D721Med (cell line): ENCODE results near the gene RPAP3.
A peak's percentile ranks its signal among the peaks of the same experiment; 100 is the strongest.

Source experiments
- DNase-seq: peaks from one replicate; pipeline ENCODE4 v3.0.0; 2011; ENCODE audit warnings: low spot score; ENCODE audit not compliant: insufficient read length
- FAIRE-seq: peaks from 2 replicates; lab custom pipeline; 2011; peaks lifted over from hg19 to GRCh38; lab: Jason Lieb, UNC
- TF ChIP-seq, protein P1 (sequence below): IDR thresholded peaks from 2 replicates; pipeline ENCODE4 v1.5.1; 2012; ENCODE audit warnings: mild to moderate bottlenecking, control low read depth; ENCODE audit not compliant: insufficient read depth; ENCODE audit errors: missing control alignments

Gene RPAP3, protein sequence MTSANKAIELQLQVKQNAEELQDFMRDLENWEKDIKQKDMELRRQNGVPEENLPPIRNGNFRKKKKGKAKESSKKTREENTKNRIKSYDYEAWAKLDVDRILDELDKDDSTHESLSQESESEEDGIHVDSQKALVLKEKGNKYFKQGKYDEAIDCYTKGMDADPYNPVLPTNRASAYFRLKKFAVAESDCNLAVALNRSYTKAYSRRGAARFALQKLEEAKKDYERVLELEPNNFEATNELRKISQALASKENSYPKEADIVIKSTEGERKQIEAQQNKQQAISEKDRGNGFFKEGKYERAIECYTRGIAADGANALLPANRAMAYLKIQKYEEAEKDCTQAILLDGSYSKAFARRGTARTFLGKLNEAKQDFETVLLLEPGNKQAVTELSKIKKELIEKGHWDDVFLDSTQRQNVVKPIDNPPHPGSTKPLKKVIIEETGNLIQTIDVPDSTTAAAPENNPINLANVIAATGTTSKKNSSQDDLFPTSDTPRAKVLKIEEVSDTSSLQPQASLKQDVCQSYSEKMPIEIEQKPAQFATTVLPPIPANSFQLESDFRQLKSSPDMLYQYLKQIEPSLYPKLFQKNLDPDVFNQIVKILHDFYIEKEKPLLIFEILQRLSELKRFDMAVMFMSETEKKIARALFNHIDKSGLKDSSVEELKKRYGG

DNA sequence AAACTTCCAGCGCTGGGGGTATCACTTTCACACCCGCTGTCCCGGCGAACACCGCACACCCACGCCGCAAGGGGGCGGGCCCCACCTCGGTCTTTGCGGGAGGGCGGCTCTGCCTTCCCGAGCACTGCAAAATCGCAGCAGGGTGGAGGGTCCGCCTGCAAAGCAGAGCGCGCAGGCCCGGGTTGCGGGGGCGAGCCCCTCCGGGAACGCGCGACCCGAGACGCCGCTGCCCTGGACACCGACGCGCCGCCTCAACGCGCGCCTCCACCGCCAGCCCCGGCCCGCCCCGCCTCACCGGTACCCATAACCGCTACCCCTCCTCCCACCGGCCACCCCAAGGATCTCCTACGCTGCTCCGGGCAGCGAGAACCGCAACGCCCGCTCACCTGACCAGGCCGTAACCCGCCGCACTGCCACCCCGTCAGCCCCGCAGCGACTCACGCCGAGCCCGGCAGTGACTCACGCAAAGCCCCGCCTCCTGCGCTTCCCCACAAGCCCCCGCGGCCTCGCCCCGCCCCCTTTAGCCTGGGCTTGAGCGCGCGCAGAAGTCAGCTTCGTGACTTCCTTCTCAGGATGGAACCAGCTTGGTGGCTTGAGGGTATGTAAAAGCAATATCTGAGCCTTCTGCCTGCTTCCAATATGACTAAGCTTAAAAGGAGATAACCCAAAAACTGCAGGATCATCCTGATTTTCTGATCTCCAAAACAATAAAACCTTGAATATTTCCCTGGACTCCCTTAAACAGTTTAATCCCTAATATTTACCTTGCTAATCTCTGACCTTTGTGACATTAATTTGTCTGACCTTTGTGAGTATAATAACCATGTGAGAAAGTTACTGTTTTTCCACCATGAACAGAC lies at the start of gene RPAP3:
RPAP3 (minus strand) TSS at position 465 of the 860 bp plus-strand sequence. CDS start 3,190 bp downstream, outside the sequence.
- FAIRE-seq (no peak), DNase-seq (peak; percentile 63)
- TF ChIP-seq, protein P1, sequence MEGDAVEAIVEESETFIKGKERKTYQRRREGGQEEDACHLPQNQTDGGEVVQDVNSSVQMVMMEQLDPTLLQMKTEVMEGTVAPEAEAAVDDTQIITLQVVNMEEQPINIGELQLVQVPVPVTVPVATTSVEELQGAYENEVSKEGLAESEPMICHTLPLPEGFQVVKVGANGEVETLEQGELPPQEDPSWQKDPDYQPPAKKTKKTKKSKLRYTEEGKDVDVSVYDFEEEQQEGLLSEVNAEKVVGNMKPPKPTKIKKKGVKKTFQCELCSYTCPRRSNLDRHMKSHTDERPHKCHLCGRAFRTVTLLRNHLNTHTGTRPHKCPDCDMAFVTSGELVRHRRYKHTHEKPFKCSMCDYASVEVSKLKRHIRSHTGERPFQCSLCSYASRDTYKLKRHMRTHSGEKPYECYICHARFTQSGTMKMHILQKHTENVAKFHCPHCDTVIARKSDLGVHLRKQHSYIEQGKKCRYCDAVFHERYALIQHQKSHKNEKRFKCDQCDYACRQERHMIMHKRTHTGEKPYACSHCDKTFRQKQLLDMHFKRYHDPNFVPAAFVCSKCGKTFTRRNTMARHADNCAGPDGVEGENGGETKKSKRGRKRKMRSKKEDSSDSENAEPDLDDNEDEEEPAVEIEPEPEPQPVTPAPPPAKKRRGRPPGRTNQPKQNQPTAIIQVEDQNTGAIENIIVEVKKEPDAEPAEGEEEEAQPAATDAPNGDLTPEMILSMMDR, result peak; percentile 43

DNA sequence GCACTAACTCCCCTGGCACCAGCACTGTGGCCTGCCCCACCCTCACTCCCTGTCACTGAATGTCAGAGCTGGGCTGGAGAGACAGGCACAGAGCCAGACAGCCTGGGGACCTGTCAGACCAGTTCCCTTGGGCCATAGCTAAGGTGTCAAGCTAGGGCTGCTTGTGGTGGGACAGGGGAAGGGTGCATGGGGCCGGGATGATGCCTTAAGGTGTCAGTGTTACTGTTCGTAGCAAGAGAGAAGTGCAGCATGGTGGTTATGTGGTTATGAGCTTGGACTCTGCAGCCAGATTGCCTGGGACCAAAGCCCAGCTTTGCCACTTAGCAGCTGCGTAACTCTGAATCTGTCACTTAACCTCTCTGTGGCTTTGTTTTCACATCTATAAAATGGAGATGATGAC lies 49.1 kb upstream of the RPAP3 start:
- no peak for DNase-seq
- TF ChIP-seq, protein P1, result no peak
- no peak for FAIRE-seq

DNA sequence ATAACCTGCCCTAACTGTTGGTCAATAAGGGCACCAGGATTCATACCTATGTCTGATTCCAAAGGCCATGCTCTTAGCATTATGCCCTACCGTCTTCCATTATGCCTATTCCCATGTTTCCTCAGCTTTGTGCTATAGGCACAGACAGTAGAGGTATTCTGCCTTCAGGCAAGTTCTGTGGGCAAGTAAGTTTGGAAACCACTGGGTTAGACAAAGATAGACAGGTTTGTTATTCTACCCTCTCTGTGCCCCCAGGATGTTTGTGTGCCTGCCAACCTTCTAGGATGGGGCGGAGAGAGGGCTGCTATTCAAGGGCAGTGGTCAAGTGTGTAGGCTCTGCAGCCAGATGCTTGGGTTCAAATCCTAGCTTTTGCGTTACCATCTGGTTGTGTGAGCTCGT lies 48.3 kb upstream of the RPAP3 start:
- TF ChIP-seq, protein P1, result no peak
- FAIRE-seq (no peak), DNase-seq (no peak)

DNA sequence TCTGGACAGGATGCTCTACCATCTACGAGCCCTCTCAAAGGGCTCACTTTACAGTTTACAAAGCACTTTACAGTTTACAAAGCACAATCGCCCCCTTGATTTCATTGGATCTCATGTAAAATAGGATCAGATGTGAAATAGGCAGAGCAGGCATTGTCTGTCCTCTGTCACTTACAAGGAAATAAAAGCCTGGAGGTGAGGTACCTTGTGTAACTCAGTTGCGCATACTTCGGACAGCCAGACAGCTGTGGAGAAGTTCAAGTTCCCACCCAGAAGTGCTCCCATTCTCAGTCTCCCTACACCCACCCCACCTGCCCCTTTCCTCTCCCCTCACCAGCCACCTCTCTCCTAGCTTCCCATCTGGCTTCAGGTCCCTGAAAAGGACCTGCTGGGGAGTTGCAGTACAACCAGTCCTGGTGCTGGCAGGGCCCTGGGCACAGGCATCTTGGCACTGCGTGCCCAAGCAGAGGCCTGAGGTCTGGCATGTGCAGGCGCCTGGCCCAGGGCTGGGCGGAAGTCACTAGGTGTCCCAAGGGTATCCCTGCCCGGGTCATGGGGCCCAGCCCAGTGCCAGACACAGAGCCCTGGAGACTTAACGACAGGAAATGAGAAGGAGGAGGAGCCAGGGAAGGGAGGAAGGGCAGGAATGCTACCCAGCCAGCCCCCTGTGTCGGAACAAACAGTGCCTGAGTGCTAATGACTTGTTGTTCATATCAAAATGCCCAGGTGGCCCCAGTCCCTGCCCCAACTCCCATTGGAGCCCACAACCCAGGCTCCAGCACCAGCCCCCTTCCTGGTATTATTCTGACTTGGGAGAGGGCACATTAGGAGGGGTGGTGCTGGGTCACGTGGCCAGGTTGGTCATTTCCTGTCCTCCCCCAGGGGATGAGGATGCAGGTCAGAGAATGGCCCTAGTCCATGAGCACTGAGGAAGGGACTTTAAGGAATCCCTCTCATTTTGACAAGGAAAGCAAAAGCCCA lies 47.5 kb upstream of the RPAP3 start:
- DNase-seq (no peak), FAIRE-seq (no peak)
- TF ChIP-seq, protein P1, result no peak

DNA sequence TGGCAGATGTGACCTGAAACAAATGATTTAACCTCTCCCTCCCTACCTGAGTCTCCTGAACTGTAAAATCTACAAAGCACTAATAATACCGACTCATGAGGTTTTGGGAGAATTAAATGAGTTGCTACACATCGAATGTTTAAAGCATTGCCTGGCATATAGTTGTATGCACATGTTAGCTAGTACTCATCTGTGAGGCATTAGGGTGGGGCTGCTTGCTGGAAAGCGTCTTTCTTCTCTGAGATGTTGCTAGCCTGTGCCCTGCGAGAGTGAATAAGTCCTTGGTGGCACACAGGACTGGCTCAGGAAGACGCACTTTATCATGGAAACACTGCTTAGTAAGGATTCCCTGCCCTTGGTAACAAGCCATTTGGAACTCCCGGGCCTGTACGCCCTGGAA lies 46.7 kb upstream of the RPAP3 start:
- no peak for FAIRE-seq
- no peak for DNase-seq
- TF ChIP-seq, protein P1, result no peak

DNA sequence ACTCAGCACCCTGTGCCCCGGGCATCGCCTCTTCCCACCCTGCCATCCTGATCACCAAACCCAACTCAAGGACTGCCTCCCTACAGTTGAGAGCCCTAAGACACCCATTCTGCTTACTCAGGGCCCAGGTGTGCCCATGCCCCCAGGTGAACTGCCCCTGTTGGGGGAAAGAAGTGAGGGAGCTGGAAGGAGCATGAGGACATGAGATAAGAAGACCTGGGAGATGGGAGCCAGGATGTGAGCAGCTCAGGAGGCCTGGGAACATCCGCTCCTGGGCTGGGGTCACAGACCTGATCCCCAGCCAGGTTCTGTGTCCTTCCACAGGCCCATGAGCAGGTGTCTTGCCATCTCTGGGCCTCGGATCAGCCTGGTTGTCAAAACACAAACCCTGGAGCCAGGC lies 46.3 kb upstream of the RPAP3 start:
- FAIRE-seq (no peak), DNase-seq (no peak)
- TF ChIP-seq, protein P1, result no peak
